ENCODE measurements around the gene DUSP22. TPM values are rescaled to one million over a fixed set of nuclear protein-coding genes. Genes with fewer than 3 reads are reported as not detected.
A peak's percentile ranks its signal among the peaks of the same experiment; 100 is the strongest.

Gene DUSP22
- total RNA-seq, 2 donors from 2014 or later = 13.8 to 34.8 TPM

- no peak for DNase-seq
- intact Hi-C loops (cut with DNase I) = no loop called here
- Histone ChIP-seq H3K27me3 (no peaks in the 10 kb centered on the region), H3K4me1 (peaks cover 6% of the 10 kb centered on the region), H3K9me3 (no peaks in the 10 kb centered on the region), H3K4me3 (no peak overlapping the region), H3K36me3 (replicated peaks in 1 of 2; ENCODE audit: insufficient read depth in 1 of 2, low read depth in 2 of 2) (no peaks in the 10 kb centered on the region), H3K27ac (no peak overlapping the region)
- TF ChIP-seq, protein P1, sequence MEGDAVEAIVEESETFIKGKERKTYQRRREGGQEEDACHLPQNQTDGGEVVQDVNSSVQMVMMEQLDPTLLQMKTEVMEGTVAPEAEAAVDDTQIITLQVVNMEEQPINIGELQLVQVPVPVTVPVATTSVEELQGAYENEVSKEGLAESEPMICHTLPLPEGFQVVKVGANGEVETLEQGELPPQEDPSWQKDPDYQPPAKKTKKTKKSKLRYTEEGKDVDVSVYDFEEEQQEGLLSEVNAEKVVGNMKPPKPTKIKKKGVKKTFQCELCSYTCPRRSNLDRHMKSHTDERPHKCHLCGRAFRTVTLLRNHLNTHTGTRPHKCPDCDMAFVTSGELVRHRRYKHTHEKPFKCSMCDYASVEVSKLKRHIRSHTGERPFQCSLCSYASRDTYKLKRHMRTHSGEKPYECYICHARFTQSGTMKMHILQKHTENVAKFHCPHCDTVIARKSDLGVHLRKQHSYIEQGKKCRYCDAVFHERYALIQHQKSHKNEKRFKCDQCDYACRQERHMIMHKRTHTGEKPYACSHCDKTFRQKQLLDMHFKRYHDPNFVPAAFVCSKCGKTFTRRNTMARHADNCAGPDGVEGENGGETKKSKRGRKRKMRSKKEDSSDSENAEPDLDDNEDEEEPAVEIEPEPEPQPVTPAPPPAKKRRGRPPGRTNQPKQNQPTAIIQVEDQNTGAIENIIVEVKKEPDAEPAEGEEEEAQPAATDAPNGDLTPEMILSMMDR (IDR thresholded peaks at IDR 0.05) = no peak
- TF ChIP-seq POLR2A (IDR thresholded peaks at IDR 0.05) = no peak
- ATAC-seq = no peak
These were observed 24.4 kb downstream of the DUSP22 start for GRCh38 chr6:316753-317038.

- no peaks in the 10 kb centered on the region for H3K27me3 ChIP-seq
- no peaks in the 10 kb centered on the region for H3K9me3 ChIP-seq
- ATAC-seq (no peak), DNase-seq (no peak)
- H3K27ac ChIP-seq = no peak overlapping the region
- 64 to 65% methylated on average over 7 of the region's 7 CpGs for WGBS, 2 donors
- no peak overlapping the region for H3K4me3 ChIP-seq
- peaks cover 6% of the 10 kb centered on the region for H3K4me1 ChIP-seq
- no peak for TF ChIP-seq POLR2A (IDR thresholded peaks at IDR 0.05)
- TF ChIP-seq, protein P1 (IDR thresholded peaks at IDR 0.05) = no peak
- intact Hi-C loops (cut with DNase I) = no loop called here
- no peaks in the 10 kb centered on the region for H3K36me3 ChIP-seq (replicated peaks in 1 of 2; ENCODE audit: insufficient read depth in 1 of 2, low read depth in 2 of 2)
These were observed 24.8 kb downstream of the DUSP22 start for GRCh38 chr6:317060-317447.

DNA sequence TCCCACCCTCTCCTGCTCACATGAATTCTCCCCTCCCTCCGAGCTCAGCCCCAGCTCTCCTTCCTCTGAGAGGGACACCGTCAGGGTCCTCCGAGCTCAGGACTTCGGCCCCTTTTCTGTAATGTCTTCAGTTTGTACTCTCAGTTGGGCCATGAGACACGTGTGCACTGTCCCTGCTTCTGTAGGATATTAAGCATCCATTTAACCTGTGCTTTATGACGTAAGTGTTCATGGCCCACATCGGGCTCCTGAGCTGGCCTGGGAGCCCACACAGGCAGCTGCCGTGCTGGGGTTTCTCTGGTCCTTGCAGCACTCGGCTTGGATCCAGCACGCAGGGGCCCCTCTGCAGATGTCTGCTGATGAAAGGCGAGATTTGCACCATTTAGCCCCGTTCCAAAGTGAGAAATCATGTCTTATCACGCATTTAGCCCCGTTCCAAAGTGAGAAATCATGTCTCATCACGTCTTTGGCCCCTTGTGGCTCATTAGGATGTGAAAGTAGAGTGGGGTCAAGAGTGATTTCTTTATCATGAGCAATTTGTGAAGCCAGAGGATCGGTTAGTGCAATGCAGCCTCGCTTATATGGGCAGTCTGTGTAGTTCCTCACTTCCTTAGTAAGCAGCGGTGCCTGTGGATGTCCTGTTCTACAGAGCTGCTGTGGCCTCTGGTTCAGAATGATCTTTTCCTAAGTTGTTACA lies 25.3 kb downstream of the DUSP22 start:
- Histone ChIP-seq H3K27ac (no peak overlapping the region), H3K4me3 (no peak overlapping the region), H3K9me3 (no peaks in the 10 kb centered on the region), H3K27me3 (no peaks in the 10 kb centered on the region), H3K36me3 (replicated peaks in 1 of 2; ENCODE audit: insufficient read depth in 1 of 2, low read depth in 2 of 2) (no peaks in the 10 kb centered on the region), H3K4me1 (peaks cover 6% of the 10 kb centered on the region)
- 65 to 73% methylated on average over 14 to 18 of the region's 18 CpGs for WGBS, 2 donors
- no peak for TF ChIP-seq POLR2A (IDR thresholded peaks at IDR 0.05)
- TF ChIP-seq, protein P1 (IDR thresholded peaks at IDR 0.05) = no peak
- DNase-seq (peak in 1 of 4 donors; percentile 8), ATAC-seq (no peak)
- intact Hi-C loops (cut with DNase I) = no loop called here

DNA sequence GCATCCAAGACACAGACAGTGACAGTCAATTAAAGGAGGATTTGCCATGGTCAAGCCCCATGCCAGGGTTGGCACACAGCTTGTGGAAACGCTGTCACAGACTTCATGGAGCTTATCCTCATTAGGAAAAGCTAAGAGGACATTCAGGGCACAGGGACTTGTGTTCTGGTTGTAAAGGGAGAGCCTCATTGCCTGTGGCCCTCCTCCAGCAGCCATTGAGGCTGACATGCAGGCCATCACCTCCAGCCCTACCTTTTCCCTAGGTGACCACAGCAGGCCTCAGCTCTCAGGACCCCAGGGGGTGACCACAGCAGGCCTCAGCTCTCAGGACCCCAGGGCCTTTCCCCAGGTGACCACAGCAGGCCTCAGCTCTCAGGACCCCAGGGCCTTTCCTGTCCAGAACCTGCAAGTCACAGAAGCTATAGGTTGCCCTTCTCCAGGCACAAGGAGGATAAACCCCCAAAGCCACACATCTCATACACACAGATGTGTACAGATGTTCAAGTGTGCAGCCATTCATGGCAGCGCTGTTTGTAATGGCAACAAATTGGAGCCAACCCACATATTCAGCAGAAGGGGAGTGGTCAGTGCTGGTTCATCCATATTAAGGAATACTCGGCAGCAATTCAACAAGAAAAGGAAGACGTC lies 26.1 kb downstream of the DUSP22 start:
- intact Hi-C loops (cut with DNase I) = no loop called here
- TF ChIP-seq, protein P1 (IDR thresholded peaks at IDR 0.05) = no peak
- no peak for TF ChIP-seq POLR2A (IDR thresholded peaks at IDR 0.05)
- Histone ChIP-seq H3K4me1 (peaks cover under 1% of the 10 kb centered on the region), H3K36me3 (replicated peaks in 1 of 2; ENCODE audit: insufficient read depth in 1 of 2, low read depth in 2 of 2) (no peaks in the 10 kb centered on the region), H3K4me3 (no peak overlapping the region), H3K27me3 (no peaks in the 10 kb centered on the region), H3K27ac (no peak overlapping the region), H3K9me3 (no peaks in the 10 kb centered on the region)
- DNase-seq (peak in 1 of 4 donors; percentile 10), ATAC-seq (no peak)
- 63 to 74% methylated on average over 4 of the region's 4 CpGs for WGBS, 2 donors
